H9 (cell line): ENCODE results near the gene KNG1. TPM values are rescaled to one million over a fixed set of nuclear protein-coding genes. Genes with fewer than 3 reads are reported as not detected.

Source experiments
- DNase-seq: peaks from one replicate; pipeline ENCODE4 v3.0.0-alpha.2; 2017
- H2AFZ ChIP-seq: one replicate; pipeline ENCODE4 v1.6.1; 2013; ENCODE audit warnings: mild to moderate bottlenecking, low read length, control low read depth, moderate library complexity
- H2AK5ac ChIP-seq: 2 replicates; pipeline ENCODE4 v1.6.1; 2013; ENCODE audit warnings: low read length, control low read depth, mixed read lengths; ENCODE audit not compliant: insufficient read length
- H2BK120ac ChIP-seq: one replicate; pipeline ENCODE4 v1.6.1; 2013; ENCODE audit warnings: low read depth, mild to moderate bottlenecking, low read length, control low read depth, inconsistent platforms; ENCODE audit not compliant: poor library complexity, severe bottlenecking
- H2BK12ac ChIP-seq: 2 replicates; pipeline ENCODE4 v1.6.1; 2013; ENCODE audit warnings: low read length, control low read depth, mixed read lengths, low read depth; ENCODE audit not compliant: insufficient read length
- H2BK15ac ChIP-seq: 2 replicates; pipeline ENCODE4 v1.6.1; 2013; ENCODE audit warnings: low read depth, low read length, control low read depth
- H2BK20ac ChIP-seq: one replicate; pipeline ENCODE4 v1.6.1; 2013; ENCODE audit warnings: low read depth, mild to moderate bottlenecking, low read length, control low read depth, inconsistent platforms; ENCODE audit not compliant: poor library complexity, severe bottlenecking
- H2BK5ac ChIP-seq: 2 replicates; pipeline ENCODE4 v1.6.1; 2013; ENCODE audit warnings: low read length, control low read depth, mixed read lengths; ENCODE audit not compliant: insufficient read length
- H3K14ac ChIP-seq: 2 replicates; pipeline ENCODE4 v1.6.1; 2013; ENCODE audit warnings: low read length, control low read depth; ENCODE audit not compliant: insufficient read depth
- H3K18ac ChIP-seq: 2 replicates; pipeline ENCODE4 v1.6.1; 2013; ENCODE audit warnings: low read depth, mild to moderate bottlenecking, mixed read lengths, low read length, control low read depth; ENCODE audit not compliant: insufficient read length
- H3K23ac ChIP-seq: 2 replicates; pipeline ENCODE4 v1.6.1; 2013; ENCODE audit warnings: low read length, control low read depth, mixed read lengths, low read depth; ENCODE audit not compliant: insufficient read length
- H3K23me2 ChIP-seq: 2 replicates; pipeline ENCODE4 v1.6.1; 2013; ENCODE audit warnings: low read depth, mild to moderate bottlenecking, mixed read lengths, low read length, control low read depth; ENCODE audit not compliant: insufficient read length, poor library complexity, severe bottlenecking
- H3K27ac ChIP-seq: 2 replicates; pipeline ENCODE4 v1.5.1; 2013; ENCODE audit warnings: low read length, control low read depth, mixed read lengths, low read depth; ENCODE audit not compliant: insufficient read length
- H3K27me3 ChIP-seq: 2 replicates; pipeline ENCODE4 v1.6.1; 2013; ENCODE audit warnings: low read length, control low read depth, inconsistent platforms; ENCODE audit not compliant: insufficient read depth
- H3K4ac ChIP-seq: 2 replicates; pipeline ENCODE4 v1.6.1; 2013; ENCODE audit warnings: low read depth, mild to moderate bottlenecking, control low read depth, inconsistent platforms, low read length, moderate library complexity
- H3K4me1 ChIP-seq: 2 replicates; pipeline ENCODE4 v1.6.1; 2013; ENCODE audit warnings: low read length, control low read depth, inconsistent platforms; ENCODE audit not compliant: insufficient read depth
- H3K4me2 ChIP-seq: 2 replicates; pipeline ENCODE4 v1.6.1; 2013; ENCODE audit warnings: low read length, control low read depth, mixed read lengths; ENCODE audit not compliant: insufficient read length, insufficient read depth
- H3K56ac ChIP-seq: 2 replicates; pipeline ENCODE4 v1.6.1; 2013; ENCODE audit warnings: low read depth, mild to moderate bottlenecking, mixed read lengths, low read length, control low read depth; ENCODE audit not compliant: insufficient read length
- H3K79me1 ChIP-seq: 2 replicates; pipeline ENCODE4 v1.6.1; 2013; ENCODE audit warnings: low read depth, mild to moderate bottlenecking, moderate library complexity, low read length, control low read depth, inconsistent platforms; ENCODE audit not compliant: insufficient read depth, poor library complexity, severe bottlenecking
- H3K79me2 ChIP-seq: 2 replicates; pipeline ENCODE4 v1.6.1; 2013; ENCODE audit warnings: low read length, control low read depth, inconsistent platforms; ENCODE audit not compliant: insufficient read depth
- H3K9ac ChIP-seq: 2 replicates; pipeline ENCODE4 v1.6.1; 2013; ENCODE audit warnings: low read length, control low read depth, mixed read lengths; ENCODE audit not compliant: insufficient read length; ENCODE audit errors: extremely low read depth
- H3K9me3 ChIP-seq: one replicate; pipeline ENCODE4 v1.6.1; 2013; ENCODE audit warnings: low read depth, low read length, inconsistent platforms; ENCODE audit not compliant: control insufficient read depth
- H3T11ph ChIP-seq: one replicate; pipeline ENCODE4 v1.6.1; 2013; ENCODE audit warnings: mild to moderate bottlenecking, low read length, control low read depth, inconsistent platforms
- H4K20me1 ChIP-seq: one replicate; pipeline ENCODE4 v1.6.1; 2013; ENCODE audit not compliant: control insufficient read depth, insufficient read length, insufficient read depth
- H4K5ac ChIP-seq: 2 replicates; pipeline ENCODE4 v1.6.1; 2013; ENCODE audit warnings: low read depth, mild to moderate bottlenecking, mixed read lengths, low read length, control low read depth; ENCODE audit not compliant: insufficient read length
- H4K8ac ChIP-seq: replicated peaks from 2 replicates; pipeline ENCODE4 v1.6.1; 2013; ENCODE audit warnings: low read length, control low read depth, mixed read lengths, low read depth; ENCODE audit not compliant: insufficient read length
- H4K91ac ChIP-seq: 2 replicates; pipeline ENCODE4 v1.6.1; 2013; ENCODE audit warnings: low read depth, mild to moderate bottlenecking, moderate library complexity, mixed read lengths, low read length, control low read depth; ENCODE audit not compliant: insufficient read length
- H3K27ac Mint-ChIP-seq, 3 experiments: 2 replicates in 2 of 3; 3 replicates in 1 of 3; pipeline ENCODE4 v1.8.0; 2020 to 2021; ENCODE audit warnings: mixed read lengths in 3 of 3, mild to moderate bottlenecking in 1 of 3, moderate library complexity in 1 of 3
- H3K27me3 Mint-ChIP-seq: 2 replicates; pipeline ENCODE4 v1.8.0; 2021; ENCODE audit warnings: low read depth, mild to moderate bottlenecking, moderate library complexity, mixed read lengths
- H3K36me3 Mint-ChIP-seq, 3 experiments: 2 replicates in 2 of 3; 3 replicates in 1 of 3; pipeline ENCODE4 v1.8.0; 2020 to 2021; ENCODE audit warnings: low read depth in 3 of 3, mixed read lengths in 3 of 3; ENCODE audit not compliant: insufficient read depth in 1 of 3
- H3K4me1 Mint-ChIP-seq, 2 experiments: 2 replicates each; pipeline ENCODE4 v1.8.0; 2020; ENCODE audit warnings: mixed read lengths in 2 of 2
- H3K4me3 Mint-ChIP-seq, 2 experiments: 2 replicates in 1 of 2; 3 replicates in 1 of 2; pipeline ENCODE4 v1.8.0; 2020 to 2021; ENCODE audit warnings: mild to moderate bottlenecking in 2 of 2, mixed read lengths in 2 of 2, moderate library complexity in 1 of 2
- H3K9me3 Mint-ChIP-seq, 2 experiments: 2 replicates in 1 of 2; 3 replicates in 1 of 2; pipeline ENCODE4 v1.8.0; 2020; ENCODE audit warnings: mild to moderate bottlenecking in 2 of 2, mixed read lengths in 2 of 2, moderate library complexity in 1 of 2
- CTCF ChIP-seq: fragments of 200-600 bp; sonication (generic); conservative IDR thresholded peaks from 3 replicates; pipeline ENCODE4 v1.8.0; 2021; ENCODE audit warnings: antibody characterized with exemption, mild to moderate bottlenecking
- WGBS: extraction: QIAGEN DNeasy Blood & Tissue Kit; methylation state at CpG from one replicate; pipeline ENCODE4 v1.1.7; 2013; ENCODE audit warnings: missing lambda C conversion rate, low lambda C conversion rate, mixed read lengths; ENCODE audit not compliant: insufficient read length; ENCODE audit errors: extremely low coverage; 5-methylcytosine and 5-hydroxymethylcytosine counted together
- total RNA-seq: library from RNA; stranded (reverse); gene quantifications from 2 replicates; pipeline ENCODE4 v1.2.1, GENCODE V29; 2021

The KNG1 gene
- total RNA-seq, 1 experiment from 2014 or later = not detected

- no peaks in the 10 kb centered on the region for H3K9me3 ChIP-seq
- no peak overlapping the region for H2BK5ac ChIP-seq
- no peaks in the 10 kb centered on the region for H3K79me1 ChIP-seq
- no peak overlapping the region for H2BK120ac ChIP-seq
- H4K8ac ChIP-seq = no peak overlapping the region
- H2AK5ac ChIP-seq = no peak overlapping the region
- no peak overlapping the region for H2AFZ ChIP-seq
- H3K4me2 ChIP-seq = no peak overlapping the region
- no peaks in the 10 kb centered on the region for H4K20me1 ChIP-seq
- no peak overlapping the region for H3K23ac ChIP-seq
- no peaks in the 10 kb centered on the region for H3K23me2 ChIP-seq
- Mint-ChIP-seq H3K4me3 (no peak overlapping the region), H3K4me1 (peaks cover 5 to 9% of the 10 kb centered on the region in 2 experiments), H3K36me3 (no peaks in the 10 kb centered on the region), H3K27me3 (no peaks in the 10 kb centered on the region), H3K27ac (0 out of 7 replicates have a peak overlapping the region, but pooled peaks of 1 of the 3 experiments have one; percentile 2), H3K9me3 (no peaks in the 10 kb centered on the region)
- no peak overlapping the region for H3K4ac ChIP-seq
- no peak overlapping the region for H3K27ac ChIP-seq
- H4K5ac ChIP-seq = no peak overlapping the region
- H3K4me1 ChIP-seq = no peaks in the 10 kb centered on the region
- H3T11ph ChIP-seq = no peak overlapping the region
- no peak overlapping the region for H3K18ac ChIP-seq
- no peaks in the 10 kb centered on the region for H3K79me2 ChIP-seq
- H3K14ac ChIP-seq = no peak overlapping the region
- DNase-seq = peak; percentile 41
- no peak overlapping the region for H4K91ac ChIP-seq
- no peak overlapping the region for H3K9ac ChIP-seq
- no peak overlapping the region for H2BK12ac ChIP-seq
- H2BK15ac ChIP-seq = no peak overlapping the region
- WGBS = no CpG with 5 or more reads among the region's 12 CpGs
- H3K56ac ChIP-seq = no peak overlapping the region
- TF ChIP-seq CTCF = no peak
- H3K27me3 ChIP-seq = no peaks in the 10 kb centered on the region
- H2BK20ac ChIP-seq = no peak overlapping the region
Observed at GRCh38 chr3:186724911-186725310, 7.8 kb downstream of the KNG1 start.
